HFF-Myc (cell line): Measurements from ENCODE around the gene KCNJ5.

Source experiments
- DNase-seq: peaks from one replicate; pipeline ENCODE4 v3.0.0-alpha.2; 2011; ENCODE audit warnings: low read depth; ENCODE audit errors: extremely low read depth
- H3K4me3 ChIP-seq: replicated peaks from 2 replicates; pipeline ENCODE4 v1.5.1; 2011; ENCODE audit warnings: low read depth, mild to moderate bottlenecking, control low read depth, low read length
- CTCF ChIP-seq: IDR thresholded peaks from 2 replicates; pipeline ENCODE4 v1.5.1; 2012; ENCODE audit warnings: mild to moderate bottlenecking, low read depth, low read length, control low read depth; ENCODE audit errors: missing control alignments

KCNJ5 gene

DNA sequence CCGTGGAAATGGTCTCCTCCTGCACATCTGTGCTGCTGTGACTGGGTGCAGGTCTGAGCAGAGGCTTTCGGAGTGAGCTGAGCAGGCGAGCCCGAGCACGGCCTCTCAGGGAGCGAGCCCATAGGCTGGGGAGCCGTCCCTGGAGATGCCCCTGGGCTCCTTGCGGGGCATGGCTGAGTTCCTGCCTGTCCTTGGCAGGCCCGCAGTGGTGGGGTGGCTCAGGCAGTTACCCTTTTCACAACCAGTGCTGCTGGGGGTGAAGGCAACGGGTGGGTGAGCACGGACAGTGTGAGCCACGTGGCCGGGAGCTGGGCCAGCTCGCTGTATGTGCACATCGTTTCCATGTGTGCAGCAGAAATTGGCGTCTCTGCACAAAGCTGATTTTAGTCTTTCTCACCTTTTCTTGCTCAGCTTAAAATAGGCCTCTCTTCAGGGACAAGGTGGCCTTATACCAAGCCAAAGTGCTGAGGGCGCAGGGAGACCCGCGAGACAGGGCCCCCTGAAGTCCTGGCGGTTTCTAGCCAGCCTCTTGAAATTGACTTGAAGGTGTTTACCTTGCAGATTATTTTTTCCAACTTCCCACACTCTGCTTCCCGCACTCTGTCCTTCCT, 51.8 kb downstream of the KCNJ5 start, which contains the start of gene TP53AIP1:
Gene TP53AIP1 (minus strand): TSS at position 55 of the 611 bp plus-strand sequence. CDS start 5,053 bp downstream, outside the sequence.
- no peak within 1 kb of the TSS for H3K4me3 ChIP-seq
- no peak for DNase-seq
- no peak for TF ChIP-seq CTCF

GRCh38 chr11:128943428-128943976, 52.3 kb downstream of the KCNJ5 start:
- no peak overlapping the region for H3K4me3 ChIP-seq
- DNase-seq = no peak
- TF ChIP-seq CTCF = no peak

GRCh38 chr11:128946648-128947047, 55.5 kb downstream of the KCNJ5 start:
- TF ChIP-seq CTCF = no peak
- H3K4me3 ChIP-seq = no peak overlapping the region
- DNase-seq = no peak

- no peak for DNase-seq
- no peak for TF ChIP-seq CTCF
- H3K4me3 ChIP-seq = no peak overlapping the region
These were observed 56.6 kb downstream of the KCNJ5 start for GRCh38 chr11:128947773-128948172.

GRCh38 chr11:128948583-128948982, 57.4 kb downstream of the KCNJ5 start:
- DNase-seq = no peak
- peak; percentile 25 for TF ChIP-seq CTCF
- no peak overlapping the region for H3K4me3 ChIP-seq

GRCh38 chr11:128949791-128950454, 58.8 kb downstream of the KCNJ5 start:
- TF ChIP-seq CTCF = no peak
- DNase-seq = no peak
- no peak overlapping the region for H3K4me3 ChIP-seq
